Stimulated activated CD4-positive, alpha-beta T cell treated with anti-CD3 and anti-CD28 coated beads, Interleukin-4, amount 100 ng/mL, for 1 hour (primary cell): ENCODE data around the gene RASA3.
"Not testable (repeated sequence)": the region's sequence is repeated elsewhere in the genome, so short reads cannot be mapped to it uniquely, and the experiment has no call there.

ENCODE experiments used
- DNase-seq: peaks from one replicate; pipeline ENCODE4 v3.0.0-alpha.2; 2020

The RASA3 gene

GRCh38 chr13:114126086-114126485 is 6.3 kb downstream of the RASA3 start:
- not testable (repeated sequence) for DNase-seq

GRCh38 chr13:114125589-114125988 is 6.8 kb downstream of the RASA3 start:
- no peak for DNase-seq

GRCh38 chr13:114124921-114125320 is 7.5 kb downstream of the RASA3 start:
- peak; percentile 64 for DNase-seq

GRCh38 chr13:114124431-114124830 is 8.0 kb downstream of the RASA3 start:
- DNase-seq = no peak

GRCh38 chr13:114123876-114124275 is 8.5 kb downstream of the RASA3 start:
- no peak for DNase-seq

GRCh38 chr13:114123448-114123847 is 9.0 kb downstream of the RASA3 start:
- DNase-seq = no peak

GRCh38 chr13:114122591-114123211 is 9.7 kb downstream of the RASA3 start:
- no peak for DNase-seq

GRCh38 chr13:114122127-114122511 is 10.3 kb downstream of the RASA3 start:
- no peak for DNase-seq

- DNase-seq = no peak
These were observed 10.8 kb downstream of the RASA3 start for GRCh38 chr13:114121496-114122126.

GRCh38 chr13:114121031-114121430 is 11.4 kb downstream of the RASA3 start:
- no peak for DNase-seq

GRCh38 chr13:114120591-114121011 is 11.8 kb downstream of the RASA3 start:
- DNase-seq = no peak

GRCh38 chr13:114119196-114119595 is 13.2 kb downstream of the RASA3 start:
- DNase-seq = no peak

- DNase-seq = no peak
These were observed 13.8 kb downstream of the RASA3 start for GRCh38 chr13:114118511-114119123.

- DNase-seq = no peak
These were observed 14.3 kb downstream of the RASA3 start for GRCh38 chr13:114118086-114118485.

- DNase-seq = not testable (repeated sequence)
These were observed 15.0 kb downstream of the RASA3 start for GRCh38 chr13:114117341-114117874.

GRCh38 chr13:114116734-114117133 is 15.7 kb downstream of the RASA3 start:
- DNase-seq = no peak

GRCh38 chr13:114115796-114116195 is 16.6 kb downstream of the RASA3 start:
- no peak for DNase-seq

GRCh38 chr13:114115191-114115671 is 17.2 kb downstream of the RASA3 start:
- peak; percentile 33 for DNase-seq

GRCh38 chr13:114114666-114115065 is 17.8 kb downstream of the RASA3 start:
- DNase-seq = not testable (repeated sequence)

- DNase-seq = no peak
These were observed 18.3 kb downstream of the RASA3 start for GRCh38 chr13:114114006-114114640.

- not testable (repeated sequence) for DNase-seq
These were observed 19.0 kb downstream of the RASA3 start for GRCh38 chr13:114113395-114113794.

GRCh38 chr13:114112826-114113322 is 19.5 kb downstream of the RASA3 start:
- no peak for DNase-seq

GRCh38 chr13:114112231-114112825 is 20.1 kb downstream of the RASA3 start:
- no peak for DNase-seq
